Activated naive CD4-positive, alpha-beta T cell treated with anti-CD3 and anti-CD28 coated beads, Interleukin-2, amount 50 U/mL, for 16 hours (primary cell): ENCODE measurements around the gene LIPK.
"Not testable (repeated sequence)": the region's sequence is repeated elsewhere in the genome, so short reads cannot be mapped to it uniquely, and the experiment has no call there.

Experiments used
- DNase-seq: peaks from one replicate; pipeline ENCODE4 v3.0.0-alpha.2; 2020

Gene LIPK

DNA sequence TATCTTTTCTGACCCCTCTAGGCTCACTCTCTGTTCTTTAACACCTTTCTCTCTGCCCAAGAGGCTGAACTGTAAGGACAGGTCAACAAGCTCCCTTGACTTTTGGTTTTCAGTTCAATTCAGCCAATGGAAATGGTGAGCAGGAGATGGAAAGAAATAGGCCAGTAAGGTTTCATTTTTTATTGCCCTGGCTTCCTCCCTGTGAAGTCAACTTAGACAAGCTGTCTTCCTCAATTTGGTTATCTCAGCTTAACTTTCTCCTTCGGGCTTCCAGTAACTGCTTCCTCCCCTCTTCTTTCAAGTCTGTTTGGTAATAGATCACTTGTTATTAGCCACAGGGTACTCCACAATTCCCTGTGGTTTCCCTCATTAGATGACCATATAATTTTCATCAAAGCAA is 19.7 kb downstream of the LIPK start:
- no peak for DNase-seq

DNA sequence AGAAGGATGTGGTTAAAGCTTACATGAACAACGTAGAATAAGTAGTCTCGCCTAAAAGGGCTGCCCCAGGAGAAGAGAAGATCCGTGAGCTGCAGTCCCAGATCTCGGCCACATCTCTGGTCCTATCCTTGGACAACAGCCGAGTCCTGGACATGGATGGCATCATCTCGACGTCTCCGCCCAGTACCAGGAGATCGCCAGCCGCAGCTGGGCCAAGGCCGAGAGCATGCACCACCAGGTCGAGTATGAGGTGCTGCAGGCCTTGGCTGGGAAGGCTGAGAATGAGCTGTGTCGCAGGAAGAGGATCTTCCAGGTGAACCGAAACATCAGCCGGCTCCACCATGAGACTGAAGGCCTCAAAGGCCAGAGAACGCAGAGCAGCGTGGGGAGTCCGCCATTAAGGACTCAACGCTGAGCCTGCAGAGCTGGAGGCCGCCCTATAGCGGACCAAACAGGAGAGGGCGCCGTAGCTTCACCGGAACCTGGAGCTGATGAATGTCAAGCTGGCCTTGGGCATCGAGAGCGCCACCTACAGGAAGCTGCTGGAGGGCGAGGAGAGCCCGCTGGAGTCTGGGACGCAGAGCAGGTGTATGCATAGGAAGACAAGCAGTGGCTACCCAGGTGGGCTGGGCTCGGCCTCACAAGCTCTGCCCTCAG is 22.2 kb downstream of the LIPK start:
- peak; percentile 20 for DNase-seq

DNA sequence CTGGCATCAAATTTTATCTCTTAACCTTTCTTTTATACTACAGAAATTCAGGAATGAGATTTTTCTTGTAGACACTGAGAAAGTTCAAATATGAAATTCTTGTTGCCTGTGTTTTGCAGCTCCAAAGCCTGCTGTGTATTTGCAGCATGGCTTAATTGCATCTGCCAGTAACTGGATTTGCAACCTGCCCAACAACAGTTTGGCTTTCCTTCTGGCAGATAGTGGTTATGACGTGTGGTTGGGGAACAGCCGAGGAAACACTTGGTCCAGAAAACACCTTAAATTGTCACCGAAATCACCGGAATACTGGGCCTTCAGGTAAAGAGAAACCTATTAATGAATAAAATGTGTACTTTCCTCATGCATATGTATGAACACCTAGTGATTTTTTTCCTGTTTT is 24.8 kb downstream of the LIPK start:
- DNase-seq, result no peak

DNA sequence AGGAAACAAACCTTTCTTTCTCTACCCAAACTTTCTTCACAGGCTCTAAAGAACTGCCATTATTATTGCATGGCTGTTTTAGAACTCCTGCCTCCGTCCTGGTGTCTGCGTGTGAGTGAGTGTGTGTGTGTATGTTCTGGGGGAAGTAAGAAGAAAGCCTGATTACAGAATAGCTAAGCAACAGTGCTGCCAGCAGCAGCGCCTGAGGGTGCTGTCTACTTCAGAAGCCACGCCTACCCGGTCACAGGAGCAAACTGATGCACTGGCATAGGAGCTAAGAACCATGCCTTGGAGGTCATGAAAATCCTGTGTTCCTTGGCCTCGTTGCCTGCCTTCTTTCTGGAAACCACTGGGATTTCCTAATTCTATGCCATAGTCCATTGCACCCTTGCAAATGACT is 25.2 kb downstream of the LIPK start:
- DNase-seq, result no peak

DNA sequence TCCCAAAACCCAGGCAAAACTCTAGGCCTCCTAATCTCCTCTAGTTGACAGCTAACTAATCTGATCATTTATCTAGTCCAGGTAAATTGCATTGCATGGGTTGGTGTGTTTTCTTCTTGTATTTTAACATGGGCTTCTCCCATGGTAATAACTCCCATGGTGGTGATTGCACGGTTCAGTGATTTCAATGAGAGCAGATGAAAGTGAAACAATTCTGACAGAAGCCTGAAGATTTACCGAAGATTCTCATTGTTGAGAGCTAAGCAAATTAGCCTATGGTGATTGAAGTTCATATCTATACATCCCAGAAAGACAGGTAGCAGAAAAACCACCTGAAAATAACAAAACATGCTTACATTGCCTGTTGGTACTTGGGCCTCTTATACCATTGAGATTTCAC is 27.2 kb downstream of the LIPK start:
- DNase-seq, result no peak

DNA sequence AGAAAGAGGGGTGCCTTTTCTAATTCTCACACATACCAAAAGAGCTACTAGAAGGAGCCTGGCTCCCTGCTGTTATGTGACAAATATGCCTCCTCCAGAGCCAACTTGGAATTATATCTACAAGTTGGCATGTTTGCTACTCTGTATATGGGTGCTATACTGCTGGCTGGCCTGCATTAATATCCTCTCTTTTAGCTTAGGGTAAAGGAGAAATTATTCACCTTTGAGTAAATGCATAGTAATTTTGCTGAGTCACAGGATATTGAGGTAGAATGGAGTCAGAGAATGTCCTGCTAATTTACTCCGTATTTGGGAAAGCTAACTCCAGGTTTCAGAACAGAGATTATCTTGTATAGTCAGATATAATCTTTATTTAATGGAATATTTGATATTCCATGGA is 29.6 kb downstream of the LIPK start:
- no peak for DNase-seq

DNA sequence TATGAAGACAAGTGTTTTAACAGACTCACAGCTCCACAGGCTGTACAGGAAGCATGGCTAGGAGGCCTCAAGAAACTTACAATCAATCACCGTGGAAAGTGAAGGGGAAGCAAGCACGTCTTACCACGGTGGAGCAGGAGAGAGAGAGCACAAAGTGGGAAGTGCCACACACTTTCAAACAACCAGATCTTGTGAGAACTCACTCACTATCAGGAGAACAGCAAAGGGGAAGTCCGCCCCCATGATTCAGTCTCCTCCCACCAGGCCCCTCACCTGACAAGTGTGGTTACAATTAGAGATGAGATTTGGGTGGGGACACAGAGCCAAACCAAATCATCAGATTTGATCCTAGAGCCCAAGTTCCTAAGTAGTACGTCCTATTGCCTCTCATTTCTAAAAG is 35.9 kb downstream of the LIPK start:
- not testable (repeated sequence) for DNase-seq

DNA sequence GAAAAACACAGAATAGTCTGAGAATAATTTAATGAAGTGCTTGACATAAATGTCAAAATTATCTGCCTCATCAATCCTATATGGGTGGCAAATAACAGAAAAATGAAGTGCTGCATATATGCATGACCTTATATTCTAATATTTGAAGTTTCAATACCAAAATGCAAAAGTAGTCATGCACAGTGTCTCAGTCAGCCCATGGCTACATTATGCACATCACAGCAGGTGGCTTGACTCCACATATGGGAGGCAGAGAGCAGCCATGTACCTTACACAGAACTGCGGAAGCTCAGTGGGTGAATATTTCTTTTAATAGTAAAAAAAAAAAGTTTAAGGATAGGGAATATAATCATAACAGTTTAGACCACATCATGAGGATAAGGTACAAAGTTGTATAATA is 36.4 kb downstream of the LIPK start:
- DNase-seq, result no peak

DNA sequence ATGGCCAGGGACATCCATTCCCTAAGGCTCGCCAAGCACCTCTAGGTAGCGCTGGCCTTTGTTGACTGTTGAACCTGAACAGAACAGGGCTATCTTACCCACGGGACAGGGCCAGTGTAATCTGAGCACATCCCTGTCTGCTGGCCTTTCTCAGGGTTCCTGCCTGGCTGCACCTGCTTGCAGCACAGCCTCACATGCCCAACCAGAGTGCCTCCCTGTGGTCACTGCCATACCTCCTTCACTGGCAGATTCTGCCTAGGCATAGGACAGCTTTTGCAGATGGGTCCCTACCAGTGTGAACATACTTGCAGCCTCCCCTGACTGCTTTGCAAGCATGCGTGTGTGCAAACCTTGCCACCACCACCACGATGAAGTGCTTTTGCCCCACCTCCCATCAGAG is 38.0 kb downstream of the LIPK start:
- DNase-seq, result no peak

DNA sequence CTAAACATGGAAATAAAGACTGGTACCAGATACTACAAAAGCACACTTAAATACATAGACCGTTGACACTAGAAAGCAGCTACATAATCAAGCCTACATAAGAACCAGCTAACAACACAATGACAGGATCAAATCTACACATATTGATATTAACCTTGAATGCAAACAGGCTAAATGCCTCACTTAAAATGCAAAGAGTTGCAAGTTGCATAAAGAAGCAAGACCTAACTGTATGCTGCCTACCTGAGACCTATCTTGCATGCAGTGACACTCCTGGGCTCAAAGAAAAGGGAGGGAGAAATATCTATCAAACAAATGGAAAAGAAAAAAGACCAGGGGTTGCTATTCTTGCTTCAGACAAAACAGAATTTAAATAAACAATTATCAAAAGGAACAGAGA is 39.6 kb downstream of the LIPK start:
- no peak for DNase-seq

DNA sequence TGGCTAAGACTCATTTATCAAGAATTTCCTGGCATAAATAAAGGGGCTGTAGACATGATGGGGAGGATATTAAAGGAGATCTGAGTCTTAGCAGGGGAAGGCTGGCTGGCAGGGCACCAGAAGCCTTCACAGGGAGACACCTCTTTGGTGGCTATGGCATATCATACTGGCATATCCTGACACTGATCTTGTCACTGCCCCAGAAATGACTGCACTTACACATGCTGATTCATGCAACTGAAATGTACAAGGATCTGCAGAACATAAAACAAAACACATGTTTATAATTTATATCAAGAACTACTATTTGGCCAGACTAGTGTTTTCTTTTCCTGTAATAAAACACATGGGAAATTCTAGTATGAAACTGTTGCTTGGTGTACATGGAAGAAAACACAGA is 48.2 kb downstream of the LIPK start:
- no peak for DNase-seq

DNA sequence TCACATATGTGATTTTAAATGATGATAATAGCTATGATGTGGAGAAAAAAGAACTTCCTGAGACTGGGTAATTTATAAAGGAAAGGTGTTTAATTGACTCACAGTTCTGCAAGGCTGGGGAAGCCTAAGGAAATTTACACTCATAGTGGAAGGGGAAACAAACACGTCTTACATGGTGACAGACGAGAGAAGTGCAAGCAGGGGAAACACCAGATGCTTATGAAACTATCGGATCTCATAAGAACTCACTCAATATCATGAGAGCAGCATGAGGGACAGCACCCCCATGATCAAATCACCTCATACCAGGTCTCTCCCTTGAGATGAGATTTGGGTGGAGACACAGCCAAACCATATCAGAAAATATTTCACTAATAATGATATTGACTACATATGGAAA is 49.7 kb downstream of the LIPK start:
- DNase-seq, result no peak

DNA sequence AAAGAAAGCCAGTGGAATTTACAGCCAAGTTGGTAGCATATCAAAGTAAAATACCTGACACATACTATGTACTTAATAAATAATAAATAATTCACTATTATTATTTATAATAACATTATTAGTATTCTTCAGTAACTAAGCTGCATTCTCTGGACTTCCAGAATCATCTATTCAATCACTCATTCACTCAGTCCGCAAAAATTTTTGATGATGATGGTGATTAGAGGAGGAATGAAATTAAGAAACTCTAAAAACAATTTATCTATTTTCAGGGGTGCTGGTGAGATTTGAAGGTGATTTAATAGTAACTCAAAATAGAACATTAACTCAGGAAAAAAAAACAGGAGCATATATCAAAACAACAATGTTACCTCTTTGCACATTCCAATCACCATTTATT is 50.6 kb downstream of the LIPK start:
- DNase-seq, result no peak

DNA sequence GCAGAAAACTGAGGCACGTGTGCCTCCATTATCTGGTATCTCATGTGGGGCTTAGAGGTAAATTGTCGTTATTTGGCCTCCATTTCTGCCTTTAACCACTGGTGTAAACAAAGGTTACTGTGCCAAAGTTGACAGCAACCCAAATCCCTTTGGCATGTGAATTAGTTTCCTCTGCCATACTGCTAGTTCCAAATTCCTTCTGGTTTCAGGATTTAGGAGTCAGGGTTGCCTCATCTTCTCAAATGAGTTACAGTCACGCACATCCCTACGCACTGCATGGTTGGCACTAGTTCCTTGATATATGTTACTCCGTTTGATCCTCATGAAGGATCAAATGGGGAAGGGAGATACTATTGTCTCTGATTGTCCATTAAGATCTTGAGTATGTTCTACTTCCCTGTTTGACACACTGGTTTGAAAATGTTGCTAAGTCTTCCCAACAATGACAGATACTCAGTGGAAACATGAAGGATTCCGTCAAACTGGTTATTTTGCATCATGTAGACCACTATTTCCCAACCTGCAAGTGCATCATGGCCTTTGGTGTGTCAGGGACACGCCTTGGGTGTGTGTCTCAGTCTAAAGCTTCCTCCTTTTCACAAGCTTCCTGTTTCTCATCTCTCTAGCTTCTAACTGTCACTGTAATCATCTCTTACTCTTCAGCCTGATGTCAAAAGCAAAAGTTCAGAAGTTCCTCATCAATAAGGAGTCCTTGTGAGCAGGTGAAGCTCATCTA is 53.5 kb downstream of the LIPK start, which contains the start of gene LIPN:
LIPN (plus strand) TSS at position 655 of the 736 bp plus-strand sequence. CDS start 1,386 bp downstream, outside the sequence.
- no peak for DNase-seq

DNA sequence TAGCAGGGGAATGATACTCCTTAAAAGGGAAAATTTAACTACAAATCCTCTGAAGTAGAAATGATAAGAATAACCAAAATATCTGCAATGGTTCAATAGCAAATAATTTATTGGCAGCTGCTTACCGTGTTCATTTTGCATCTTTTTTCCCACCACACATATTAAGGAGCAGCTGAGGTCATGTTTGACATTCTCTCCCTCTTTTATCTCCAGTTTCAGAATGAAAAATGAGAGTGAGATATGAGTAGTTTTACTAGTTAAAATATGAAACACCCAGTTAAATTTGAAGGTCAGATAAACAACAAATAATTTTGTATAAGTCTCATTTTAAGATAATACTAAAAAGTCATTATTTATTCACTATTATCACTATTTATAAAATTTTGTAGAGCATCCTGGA is 56.9 kb downstream of the LIPK start:
- no peak for DNase-seq

DNA sequence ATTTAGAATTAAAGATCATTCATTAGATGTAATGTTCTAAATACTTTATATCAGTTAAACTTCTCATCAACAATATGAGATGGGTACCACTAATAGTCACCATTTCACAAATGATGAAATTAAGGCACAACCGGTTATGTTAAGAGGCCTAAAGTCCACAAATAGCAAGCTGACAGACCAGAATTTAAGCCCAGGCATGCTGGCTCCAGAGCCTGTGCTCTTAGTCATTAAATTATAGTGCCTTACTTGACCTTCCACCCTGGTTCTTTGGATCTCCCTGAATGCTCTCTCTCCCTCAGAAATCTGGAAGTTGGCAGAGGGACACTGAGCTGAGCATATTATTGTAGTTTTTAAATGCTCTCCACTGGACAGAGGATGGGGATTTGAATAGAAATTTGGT is 57.4 kb downstream of the LIPK start:
- no peak for DNase-seq

DNA sequence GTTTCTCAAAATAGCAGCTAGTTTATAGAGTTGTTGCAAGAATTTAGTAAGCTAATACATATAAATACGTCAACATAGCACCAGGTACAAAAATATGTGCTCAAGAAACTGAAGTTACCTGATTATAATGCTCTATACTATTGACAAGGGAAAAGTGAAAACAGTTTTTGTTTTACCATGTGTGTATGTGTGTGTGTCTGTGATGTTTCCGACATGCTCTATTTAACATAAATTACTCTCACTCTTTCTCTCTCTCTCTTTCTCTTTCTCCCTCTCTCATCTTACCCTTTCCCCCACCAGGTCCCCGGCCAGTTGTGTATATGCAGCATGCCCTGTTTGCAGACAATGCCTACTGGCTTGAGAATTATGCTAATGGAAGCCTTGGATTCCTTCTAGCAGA is 58.1 kb downstream of the LIPK start:
- DNase-seq, result no peak

DNA sequence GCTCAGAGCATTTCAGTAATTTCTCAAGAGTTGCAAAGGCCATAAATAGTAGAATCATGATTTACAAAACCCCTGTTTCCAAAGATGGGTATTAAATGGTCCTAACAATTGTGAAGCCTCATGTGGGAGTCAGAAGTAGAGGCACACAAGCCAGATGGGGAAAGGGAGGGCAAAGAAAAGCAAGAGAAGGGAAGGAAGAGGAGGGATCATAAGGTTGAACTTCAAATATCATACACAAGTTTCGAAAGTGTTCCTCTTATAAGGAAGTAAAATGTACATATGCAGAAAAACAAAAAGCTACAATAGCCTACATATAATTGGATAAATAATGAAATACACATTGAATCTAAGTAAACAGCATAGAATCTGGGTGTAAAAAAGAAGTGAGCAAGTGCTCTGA is 59.8 kb downstream of the LIPK start:
- DNase-seq, result no peak

DNA sequence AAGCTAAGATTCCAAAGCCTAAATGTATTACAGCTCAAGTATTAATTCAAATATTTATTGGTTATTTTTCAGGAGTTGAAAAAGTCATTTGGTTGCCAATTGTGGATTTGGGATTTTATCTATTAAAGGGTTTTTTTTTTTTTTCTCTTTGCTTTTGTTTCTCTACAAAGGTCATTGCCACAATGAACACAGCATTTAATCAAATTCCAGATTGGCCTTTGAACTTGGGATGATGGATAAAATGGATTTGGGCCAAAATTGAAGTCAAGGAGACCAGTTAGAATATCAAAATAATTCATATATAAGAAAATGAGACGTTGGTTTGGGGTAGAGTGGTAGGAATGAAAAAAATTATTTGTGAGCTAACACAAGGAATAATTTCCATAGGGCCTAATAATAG is 63.3 kb downstream of the LIPK start:
- no peak for DNase-seq

DNA sequence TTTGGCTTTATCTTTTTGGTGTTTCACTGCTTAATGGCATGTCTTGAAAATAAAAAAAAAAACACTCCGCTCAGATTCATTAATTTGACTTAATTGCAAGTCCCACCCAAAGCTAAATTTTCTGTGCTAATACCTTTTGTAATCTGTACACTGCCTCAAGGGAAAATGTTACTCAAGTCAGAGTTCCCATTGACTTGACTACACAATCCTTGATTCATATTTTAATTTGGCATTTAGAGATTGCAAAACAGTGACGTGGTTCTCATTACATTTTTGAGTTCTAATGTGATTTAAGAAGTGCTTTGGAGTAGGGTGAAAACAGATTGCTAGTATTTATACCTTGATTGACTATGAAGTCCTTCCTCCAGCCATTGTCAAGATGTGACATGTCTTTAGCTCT is 75.2 kb downstream of the LIPK start:
- no peak for DNase-seq

DNA sequence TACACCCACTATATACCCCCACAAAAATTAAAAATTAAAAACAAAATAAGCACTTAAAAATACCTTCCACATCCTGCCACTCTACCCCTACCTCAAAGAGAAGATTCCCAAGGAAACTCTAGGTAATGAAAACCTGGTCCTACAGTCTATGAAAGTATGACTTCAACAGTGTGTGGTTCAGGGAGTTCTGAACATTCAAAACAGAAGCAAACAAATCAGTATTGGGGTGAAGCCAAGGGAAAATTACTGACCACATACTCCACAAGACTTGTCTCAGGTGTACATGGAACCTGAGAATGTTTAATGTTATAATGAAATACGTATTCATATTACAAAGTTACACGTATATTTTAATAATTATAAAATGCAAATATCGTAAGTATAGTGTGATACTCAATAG is 76.2 kb downstream of the LIPK start:
- no peak for DNase-seq

DNA sequence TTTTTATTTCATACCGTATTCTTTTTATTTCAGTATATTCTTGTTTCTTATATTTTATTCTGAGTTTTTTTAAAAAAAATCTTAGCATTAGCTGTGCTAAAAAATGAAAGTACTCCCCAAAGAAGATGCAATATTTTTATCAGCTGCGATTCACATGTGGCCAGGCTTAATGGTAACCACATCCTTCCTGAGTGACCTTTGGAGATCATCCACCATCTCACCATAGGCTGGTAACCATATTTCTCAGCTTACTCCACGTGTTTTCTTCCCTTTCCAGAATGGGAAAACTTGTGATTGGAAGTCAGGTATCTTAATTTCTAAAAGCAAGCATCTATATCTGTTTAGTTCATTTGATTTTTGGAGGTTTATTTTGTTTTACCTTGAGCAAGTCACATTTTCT is 77.7 kb downstream of the LIPK start:
- no peak for DNase-seq

DNA sequence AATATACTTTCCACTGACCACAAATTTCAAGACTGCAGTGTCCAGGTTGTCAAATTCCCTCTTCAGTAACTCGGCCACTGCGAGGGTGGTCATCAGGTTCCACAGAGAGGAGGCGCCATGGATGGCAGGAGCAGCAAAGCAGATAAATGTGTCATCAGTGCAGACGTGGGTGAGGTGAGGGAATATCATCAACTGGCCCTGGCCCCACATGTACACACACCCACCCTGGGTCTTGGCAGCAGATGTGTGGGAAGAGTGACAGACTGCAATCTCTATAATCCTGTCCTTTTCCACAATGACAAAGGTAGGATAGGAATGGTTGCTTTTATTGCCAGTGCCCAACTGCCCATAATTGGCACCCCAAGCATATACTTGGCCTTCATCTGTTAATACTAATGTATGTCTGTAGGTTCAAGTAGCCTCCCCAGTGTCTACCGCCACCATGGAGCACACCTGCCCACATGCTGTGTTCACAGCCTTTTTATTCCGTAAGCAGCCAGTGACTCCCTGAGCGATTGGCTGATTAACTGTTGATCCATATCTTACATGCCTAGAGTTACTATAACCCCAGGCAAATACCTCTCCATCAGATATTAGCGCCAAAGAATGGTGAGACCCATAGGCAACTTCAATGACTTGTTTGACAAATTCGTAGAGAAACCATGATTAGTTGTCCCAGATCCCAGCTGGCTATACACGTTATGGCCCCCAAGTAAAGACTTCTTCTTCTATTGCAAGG is 80.2 kb downstream of the LIPK start:
- DNase-seq, result no peak

DNA sequence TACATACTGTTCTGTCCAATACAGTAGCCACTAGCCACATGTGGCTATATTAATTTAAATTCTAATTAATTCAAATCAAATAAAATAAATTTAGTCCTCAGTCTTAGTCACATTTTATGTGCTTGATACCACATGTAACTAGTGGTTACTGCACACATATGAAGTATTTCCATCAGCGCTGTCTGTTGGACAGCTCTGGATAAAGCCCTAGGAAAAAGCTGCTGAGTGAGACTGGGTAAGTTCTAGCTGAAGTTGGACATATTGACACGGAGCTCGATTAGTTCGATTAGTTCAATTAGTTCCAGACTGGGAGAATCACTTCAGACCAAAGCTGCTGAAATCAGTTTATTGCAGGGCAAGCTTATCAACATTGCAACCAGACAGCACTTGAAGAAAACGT is 81.4 kb downstream of the LIPK start:
- DNase-seq, result no peak
